ENCODE data around the gene DDX47.

DDX47 gene

DNA sequence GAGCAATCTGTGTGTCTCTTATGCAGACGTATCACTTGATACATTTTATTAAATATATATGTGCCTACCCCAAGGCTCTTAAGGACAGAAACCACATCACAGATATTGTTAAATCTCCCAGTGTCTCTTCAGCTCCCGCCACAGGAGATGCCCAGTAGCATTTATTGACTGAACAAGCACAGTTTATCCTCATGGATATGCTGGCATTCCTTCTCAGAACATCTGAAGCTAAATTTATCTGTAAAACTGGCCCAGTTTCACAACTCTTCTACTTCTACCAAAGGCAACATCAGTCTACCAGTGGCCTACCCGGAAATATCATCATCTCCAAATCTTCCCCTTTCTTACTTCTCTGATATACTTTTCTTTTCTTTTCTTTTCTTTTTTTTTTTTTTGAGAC is 17.0 kb upstream of the DDX47 start:
- H3F3A ChIP-seq (ENCODE audit: insufficient read depth, low read length) = no peaks in the 10 kb centered on the region
- no peaks in the 10 kb centered on the region for H3K79me2 ChIP-seq (ENCODE audit: insufficient read depth, low read length)
- no peaks in the 10 kb centered on the region for H3K36me3 ChIP-seq (ENCODE audit: insufficient read depth, low read length)
- no peak overlapping the region for H3K4me2 ChIP-seq (ENCODE audit: low read length)
- no peak for TF ChIP-seq CTCF (IDR thresholded peaks at IDR 0.05; ENCODE audit: low read length)
- no peak for TF ChIP-seq EZH2 (IDR thresholded peaks at IDR 0.05; ENCODE audit: borderline replicate concordance, low read length)
- H2AFZ ChIP-seq (ENCODE audit: low read length) = no peak overlapping the region
- H4K20me1 ChIP-seq (ENCODE audit: insufficient read depth, low read length) = no peaks in the 10 kb centered on the region
- H3K27me3 ChIP-seq (ENCODE audit: insufficient read depth, low read length) = peaks cover 4% of the 10 kb centered on the region; the same call in 1 of the 2 replicates
- no peak overlapping the region for H3K4me3 ChIP-seq (ENCODE audit: low read depth, low read length, poor library complexity, severe bottlenecking)
- H3K9me2 ChIP-seq (ENCODE audit: low read depth, low read length) = no peaks in the 10 kb centered on the region
- no peaks in the 10 kb centered on the region for H3K4me1 ChIP-seq (ENCODE audit: insufficient read depth, low read length, severe bottlenecking)
- no peaks in the 10 kb centered on the region for H3K9me3 ChIP-seq (ENCODE audit: low read length)
- H3K9ac ChIP-seq (ENCODE audit: low read length) = no peak overlapping the region
- H3K27ac ChIP-seq (ENCODE audit: low read depth, low read length, poor library complexity, severe bottlenecking) = no peak overlapping the region

DNA sequence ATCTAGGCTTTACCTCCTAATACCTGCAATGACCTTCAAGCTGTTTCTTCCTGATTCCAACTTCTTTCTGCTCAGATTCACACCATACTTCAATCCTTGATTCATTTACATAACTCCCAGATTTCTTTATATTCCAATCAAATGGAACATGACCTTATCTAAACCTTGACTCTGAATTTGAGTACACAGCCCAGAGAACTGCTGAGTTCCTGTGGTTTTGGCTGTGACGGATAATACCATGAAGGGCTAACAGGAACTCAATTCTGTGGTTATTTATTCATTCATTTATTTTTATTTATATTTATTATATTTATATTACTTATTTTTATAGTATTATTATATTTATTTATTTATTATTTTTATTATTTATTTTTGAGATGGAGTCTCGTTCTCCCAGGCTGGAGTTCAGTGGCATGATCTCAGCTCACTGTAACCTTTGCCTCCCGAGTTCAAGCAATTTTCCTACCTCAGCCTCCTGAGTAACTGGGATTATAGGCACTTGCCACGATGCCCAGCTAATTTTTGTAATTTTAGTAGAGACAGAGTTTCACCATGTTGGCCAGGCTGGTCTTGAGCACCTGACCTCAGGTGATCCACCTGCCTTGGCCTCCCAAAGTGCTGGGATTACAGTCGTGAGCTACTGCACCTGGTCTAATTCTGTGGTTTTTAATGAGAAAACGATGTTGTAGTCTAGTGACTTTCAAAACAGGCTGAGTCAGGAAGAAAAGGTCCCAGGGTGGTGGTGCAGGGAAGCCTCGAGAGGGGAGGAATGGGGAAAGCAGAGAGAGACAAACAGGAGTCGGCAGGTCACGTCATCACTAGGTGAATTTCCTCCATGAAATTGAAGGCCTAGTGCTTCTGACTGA is 16.0 kb upstream of the DDX47 start:
- no peak overlapping the region for H3K9ac ChIP-seq (ENCODE audit: low read length)
- H3K36me3 ChIP-seq (ENCODE audit: insufficient read depth, low read length) = no peaks in the 10 kb centered on the region
- no peaks in the 10 kb centered on the region for H4K20me1 ChIP-seq (ENCODE audit: insufficient read depth, low read length)
- H3K4me1 ChIP-seq (ENCODE audit: insufficient read depth, low read length, severe bottlenecking) = no peaks in the 10 kb centered on the region
- no peak overlapping the region for H3K4me3 ChIP-seq (ENCODE audit: low read depth, low read length, poor library complexity, severe bottlenecking)
- H3K27ac ChIP-seq (ENCODE audit: low read depth, low read length, poor library complexity, severe bottlenecking) = no peak overlapping the region
- H3K9me3 ChIP-seq (ENCODE audit: low read length) = no peaks in the 10 kb centered on the region
- TF ChIP-seq CTCF (IDR thresholded peaks at IDR 0.05; ENCODE audit: low read length) (no peak), EZH2 (IDR thresholded peaks at IDR 0.05; ENCODE audit: borderline replicate concordance, low read length) (no peak)
- no peaks in the 10 kb centered on the region for H3K79me2 ChIP-seq (ENCODE audit: insufficient read depth, low read length)
- no peaks in the 10 kb centered on the region for H3K9me2 ChIP-seq (ENCODE audit: low read depth, low read length)
- no peaks in the 10 kb centered on the region for H3F3A ChIP-seq (ENCODE audit: insufficient read depth, low read length)
- no peak overlapping the region for H3K4me2 ChIP-seq (ENCODE audit: low read length)
- H2AFZ ChIP-seq (ENCODE audit: low read length) = no peak overlapping the region
- H3K27me3 ChIP-seq (ENCODE audit: insufficient read depth, low read length) = peaks cover 4% of the 10 kb centered on the region; the same call in 1 of the 2 replicates

GRCh38 chr12:12797794-12798152 is 15.4 kb upstream of the DDX47 start:
- TF ChIP-seq EZH2 (IDR thresholded peaks at IDR 0.05; ENCODE audit: borderline replicate concordance, low read length) (no peak), CTCF (IDR thresholded peaks at IDR 0.05; ENCODE audit: low read length) (no peak)
- no peak overlapping the region for H2AFZ ChIP-seq (ENCODE audit: low read length)

More at GRCh38 chr12:12797794-12798152, 15.4 kb upstream of the DDX47 start:
- Histone ChIP-seq H3K9me3 (ENCODE audit: low read length) (no peaks in the 10 kb centered on the region), H3K9ac (ENCODE audit: low read length) (no peak overlapping the region), H3K4me3 (ENCODE audit: low read depth, low read length, poor library complexity, severe bottlenecking) (no peak overlapping the region), H4K20me1 (ENCODE audit: insufficient read depth, low read length) (no peaks in the 10 kb centered on the region), H3K4me1 (ENCODE audit: insufficient read depth, low read length, severe bottlenecking) (no peaks in the 10 kb centered on the region), H3K27me3 (ENCODE audit: insufficient read depth, low read length) (peaks cover 4% of the 10 kb centered on the region; the same call in 1 of the 2 replicates), H3K79me2 (ENCODE audit: insufficient read depth, low read length) (no peaks in the 10 kb centered on the region), H3K4me2 (ENCODE audit: low read length) (no peak overlapping the region), H3K36me3 (ENCODE audit: insufficient read depth, low read length) (no peaks in the 10 kb centered on the region), H3K9me2 (ENCODE audit: low read depth, low read length) (no peaks in the 10 kb centered on the region), H3F3A (ENCODE audit: insufficient read depth, low read length) (no peaks in the 10 kb centered on the region), H3K27ac (ENCODE audit: low read depth, low read length, poor library complexity, severe bottlenecking) (no peak overlapping the region)

All from OCI-LY1 (cell line).